Esophagus squamous epithelium (tissue), 4 donors: ENCODE measurements around the gene KCNAB2.

ENCODE experiments used
- CTCF ChIP-seq, 6 experiments: fragments of 450-650 bp in 4 of 6; fragments of 200-600 bp in 2 of 6; sonication (generic) in 2 of 6; IDR thresholded peaks; one replicate each; pipeline ENCODE4 v1.5.1; 2016 to 2019; ENCODE audit warnings: antibody characterized with exemption in 6 of 6, mild to moderate bottlenecking in 4 of 6, moderate library complexity in 4 of 6
- POLR2A ChIP-seq, 4 donors: fragments of 450-650 bp; IDR thresholded peaks; one replicate each; pipeline ENCODE4 v1.6.1; 2017; ENCODE audit warnings: antibody characterized with exemption in 4 of 4, mild to moderate bottlenecking in 4 of 4, moderate library complexity in 3 of 4

DNA sequence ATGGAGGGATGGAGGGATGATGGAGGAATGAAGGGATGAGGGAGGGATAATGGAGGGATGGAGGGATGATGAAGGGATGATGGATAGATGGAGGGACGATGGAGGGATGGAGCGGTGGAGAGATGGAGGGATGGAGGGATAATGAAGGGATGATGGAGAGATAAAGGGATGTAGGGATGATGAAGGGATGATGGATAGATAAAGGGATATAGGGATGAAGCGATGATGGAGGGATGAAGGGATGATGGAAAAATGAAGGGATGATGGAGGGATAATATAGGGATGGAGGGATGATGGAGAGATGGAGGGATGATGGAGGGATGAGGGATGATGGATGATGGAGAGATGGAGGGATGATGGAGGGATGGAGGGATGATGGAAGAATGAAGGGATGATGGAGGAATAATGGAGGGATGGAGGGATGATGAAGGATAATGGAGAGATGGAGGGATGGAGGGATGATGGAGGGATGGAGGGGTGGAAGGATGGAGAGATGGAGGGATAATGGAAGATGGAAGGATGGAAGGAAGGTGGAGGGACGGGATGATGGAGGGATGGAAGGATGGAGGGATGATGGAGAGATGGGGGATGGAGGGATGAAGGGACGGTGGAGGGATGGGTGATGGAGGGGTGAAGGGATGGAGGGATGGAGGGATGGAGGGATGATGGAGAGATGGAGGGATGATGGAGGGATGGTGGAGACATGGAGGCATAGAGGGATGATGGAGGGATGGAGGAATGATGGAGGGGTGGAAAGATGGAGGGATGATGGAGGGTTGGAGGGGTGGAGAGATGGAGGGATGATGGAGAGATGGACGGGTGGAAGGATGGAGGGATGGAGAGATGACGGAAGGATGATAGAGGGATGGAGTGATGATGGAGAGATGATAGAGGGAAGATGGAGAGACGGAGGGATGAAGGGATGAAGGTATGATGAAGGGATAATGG, 62.0 kb downstream of the KCNAB2 start:
- TF ChIP-seq POLR2A (IDR thresholded peaks at IDR 0.05) (no peak), CTCF (IDR thresholded peaks at IDR 0.05) (no peak)
